ENCODE results near the gene GPR183. TPM values are rescaled to one million over a fixed set of nuclear protein-coding genes. Genes with fewer than 3 reads are reported as not detected.

The GPR183 gene
- total and polyA plus RNA-seq, 2 of the 8 experiments (the other 6 are each of a cell fraction or from before 2014, with no cell fraction given), result not detected

- no peak overlapping the region for H3K18ac ChIP-seq (ENCODE audit: extremely low read depth, low read length)
- no peak overlapping the region for H3K4me3 ChIP-seq (ENCODE audit: extremely low read depth in 1 of 4, insufficient read depth in 2 of 4, low read depth in 3 of 4, low read length in 4 of 4)
- H4K8ac ChIP-seq (ENCODE audit: extremely low read depth, insufficient read depth, low read length), result no peak overlapping the region
- 92% methylated on average over 2 of the region's 2 CpGs; no CpG with 5 or more reads in 1 of the 2 experiments for WGBS, 2 experiments (ENCODE audit: extremely low coverage in 1 of 2, insufficient coverage in 1 of 2, insufficient read length in 1 of 2, insufficient replicate concordance in 2 of 2, low coverage in 1 of 2, low lambda C conversion rate in 2 of 2, missing lambda C conversion rate in 1 of 2)
- no peaks in the 10 kb centered on the region for H3K23me2 ChIP-seq (ENCODE audit: low read depth, low read length)
- no peak for DNase-seq (ENCODE audit: low read depth in 1 of 2, low spot score in 2 of 2)
- H3K79me1 ChIP-seq (ENCODE audit: low read depth, low read length), result no peaks in the 10 kb centered on the region; the same call in 1 of the 2 replicates
- H3K27ac ChIP-seq (ENCODE audit: low read depth, low read length), result no peak overlapping the region
- FAIRE-seq, result no peak
- POLR2A ChIA-PET (ENCODE audit: partially characterized antibody), result interaction anchor here (1.0 to 2.1 kb wide), 3 partner anchors 9 to 57 kb away, joined by 4 to 20 read pairs (median 5); partner anchors contain the start of gene UBAC2
- H2BK15ac ChIP-seq (ENCODE audit: low read length), result no peak overlapping the region
- H3K4ac ChIP-seq (replicated peaks; ENCODE audit: insufficient read length, low read depth, low read length), result no peak overlapping the region
- peaks cover 0 to 4% (median 1%) of the 10 kb centered on the region in 4 experiments; a peak in 1 of 8 replicates for H3K36me3 ChIP-seq (ENCODE audit: control insufficient read depth in 2 of 4, insufficient read depth in 4 of 4, low read length in 3 of 4)
- no peak overlapping the region for H2BK120ac ChIP-seq (replicated peaks; ENCODE audit: low read depth, low read length)
- no peak overlapping the region for H2AK5ac ChIP-seq (ENCODE audit: low read depth, low read length)
- H4K20me1 ChIP-seq (replicated peaks in 1 of 2; ENCODE audit: control insufficient read depth in 1 of 2, insufficient read depth in 2 of 2, low read length in 2 of 2), result peaks cover 0 to 5% of the 10 kb centered on the region in 2 experiments
- no peaks in the 10 kb centered on the region for H3K9me3 ChIP-seq (ENCODE audit: insufficient read depth in 2 of 2, low read depth in 1 of 2, low read length in 1 of 2)
- H2BK12ac ChIP-seq (ENCODE audit: low read depth, low read length), result no peak overlapping the region
- no peak overlapping the region for H4K91ac ChIP-seq (replicated peaks; ENCODE audit: insufficient read length, low read length)
- H2BK5ac ChIP-seq (ENCODE audit: low read depth, low read length), result no peak overlapping the region
- no peak overlapping the region for H4K5ac ChIP-seq (ENCODE audit: insufficient read length, low read depth, low read length)
- CTCF ChIA-PET (ENCODE audit: partially characterized antibody), result interaction anchor here (0.5 to 4.7 kb wide), 5 partner anchors 9 to 80 kb away, joined by 3 to 34 read pairs (median 5); no protein-coding TSS in a partner anchor
- no peak overlapping the region for H2BK20ac ChIP-seq (ENCODE audit: low read length)
- no peak overlapping the region for H3K9ac ChIP-seq (replicated peaks in 1 of 4; ENCODE audit: extremely low read depth in 1 of 4, low read depth in 3 of 4, low read length in 3 of 4)
- H3K27me3 ChIP-seq (replicated peaks in 1 of 4; ENCODE audit: control insufficient read depth in 3 of 4, extremely low read depth in 1 of 4, insufficient read depth in 3 of 4, low read length in 3 of 4), result no peaks in the 10 kb centered on the region
- H3K79me2 ChIP-seq (ENCODE audit: control insufficient read depth in 1 of 2, insufficient read depth in 2 of 2, low read length in 2 of 2), result no peaks in the 10 kb centered on the region; a peak in 1 of 4 replicates
- no peak overlapping the region for H3K14ac ChIP-seq (ENCODE audit: insufficient read length)
- H3K4me1 ChIP-seq (replicated peaks in 1 of 4; ENCODE audit: control insufficient read depth in 3 of 4, insufficient read depth in 4 of 4, low read length in 3 of 4), result peaks cover 0 to 4% (median 2%) of the 10 kb centered on the region in 4 experiments; a peak in 2 of 7 replicates
- H3K23ac ChIP-seq (ENCODE audit: insufficient read length), result no peak overlapping the region
- no peak overlapping the region for H3K56ac ChIP-seq (replicated peaks; ENCODE audit: insufficient read length, low read depth, low read length)
- H2AFZ ChIP-seq (ENCODE audit: low read length), result no peak overlapping the region
- TF ChIP-seq CBX5 (IDR thresholded peaks at IDR 0.05; ENCODE audit: low read depth, low read length) (no peak), USF2 (IDR thresholded peaks at IDR 0.05; ENCODE audit: low read length) (no peak), GTF2F1 (IDR thresholded peaks at IDR 0.05; ENCODE audit: borderline replicate concordance, low read depth, low read length) (no peak), RFX5 (IDR thresholded peaks at IDR 0.05; ENCODE audit: borderline replicate concordance, low read depth, low read length) (no peak), SP1 (IDR thresholded peaks at IDR 0.05; ENCODE audit: low read depth, low read length) (no peak), SAP30 (IDR thresholded peaks at IDR 0.05; ENCODE audit: insufficient read depth, insufficient replicate concordance, low read length) (no peak), EZH2 (IDR thresholded peaks at IDR 0.05; ENCODE audit: low read depth, low read length, severe bottlenecking) (no peak)
- H3K4me2 ChIP-seq (ENCODE audit: insufficient read depth in 1 of 2, low read depth in 2 of 2, low read length in 2 of 2), result no peak overlapping the region
These were observed 50.9 kb downstream of the GPR183 start for GRCh38 chr13:99256283-99256682.
